HCT116 (cell line): Measurements from ENCODE around the gene MCM9. TPM values are rescaled to one million over a fixed set of nuclear protein-coding genes. Genes with fewer than 3 reads are reported as not detected.

Experiments used
- ATAC-seq: fragments of 200-7000 bp; cut with Tn5 transposase; 2 replicates; pipeline ENCODE4 v1.9.1; 2020; ENCODE audit warnings: mild to moderate bottlenecking, moderate library complexity
- BruUV-seq: library from RNA; stranded (reverse); fragments of 400-500 nt; replicated peaks from 2 replicates; lab custom pipeline; 2021; lab: Mats Ljungman, UMichigan
- CTCF ChIA-PET: fragments of 300-600 bp; sonication (Branson Sonifier 250); formaldehyde crosslinking; loops from one replicate; lab custom pipeline; 2021; ENCODE audit warnings: antibody characterized with exemption; lab: Charles Lee
- POLR2A ChIA-PET: fragments of 300-600, 350-600 bp; sonication (Branson Sonifier 250); formaldehyde crosslinking; loops from one replicate; lab custom pipeline; 2021; ENCODE audit warnings: antibody characterized with exemption; lab: Charles Lee
- RAD21 ChIA-PET, 2 experiments: fragments of 300-600 bp; sonication (Branson Sonifier 250); formaldehyde crosslinking; loops; one replicate each; lab custom pipeline; 2023; ENCODE audit warnings: low total read pairs in 2 of 2; ENCODE audit not compliant: uncharacterized antibody in 2 of 2, unreplicated experiment in 2 of 2, low non-redundant PET in 1 of 2; lab: Charles Lee
- DNase-seq: peaks from one replicate; pipeline ENCODE4 v3.0.0-alpha.2; 2010; ENCODE audit warnings: low read depth, low spot score
- H2AFZ ChIP-seq: fragments of 200-600 bp; shearing (Covaris generic), sonication (generic); 2 replicates; pipeline ENCODE4 v1.6.1; 2017; ENCODE audit warnings: low read depth, mixed run types, mixed read lengths, antibody characterized with exemption, low read length; ENCODE audit not compliant: poor library complexity, severe bottlenecking
- H3K27ac ChIP-seq: 2 replicates; pipeline ENCODE4 v1.5.1; 2012; ENCODE audit warnings: low read depth, low read length
- H3K27me3 ChIP-seq: fragments of 200-600 bp; sonication (generic); 2 replicates; pipeline ENCODE4 v1.6.1; 2016; ENCODE audit warnings: mixed run types, low read length, mixed read lengths; ENCODE audit not compliant: insufficient read depth
- H3K36me3 ChIP-seq, 2 experiments: fragments of 200-500 bp in 1 of 2; fragments of 200-600 bp in 1 of 2; sonication (Bioruptor generic) in 1 of 2; sonication (generic) in 1 of 2; 2 replicates each; pipeline versions ENCODE4 v1.5.1 to v1.6.1; 2014 to 2016; ENCODE audit warnings: low read length in 2 of 2, inconsistent platforms in 1 of 2, mixed read lengths in 1 of 2, mixed run types in 1 of 2; ENCODE audit not compliant: insufficient read depth in 2 of 2, control insufficient read depth in 1 of 2
- H3K4me1 ChIP-seq, 2 experiments: fragments of 200-600 bp in 1 of 2; sonication (generic) in 1 of 2; 2 replicates each; pipeline versions ENCODE4 v1.5.1 to v1.6.1; 2012 to 2017; ENCODE audit warnings: low read length in 2 of 2, inconsistent platforms in 1 of 2, mild to moderate bottlenecking in 1 of 2, mixed read lengths in 1 of 2, mixed run types in 1 of 2, moderate library complexity in 1 of 2; ENCODE audit not compliant: insufficient read depth in 2 of 2, control insufficient read depth in 1 of 2
- H3K4me2 ChIP-seq: fragments of 200-600 bp; sonication (generic); 2 replicates; pipeline ENCODE4 v1.6.1; 2017; ENCODE audit warnings: mixed run types, low read length, mixed read lengths
- H3K4me3 ChIP-seq, 2 experiments: fragments of 200-600 bp in 1 of 2; sonication (generic) in 1 of 2; replicated peaks in 1 of 2; 2 replicates each; pipeline ENCODE4 v1.5.1; 2011 to 2016; ENCODE audit warnings: low read length in 2 of 2, control low read depth in 1 of 2, low read depth in 1 of 2, mild to moderate bottlenecking in 1 of 2, mixed read lengths in 1 of 2, mixed run types in 1 of 2
- H3K79me2 ChIP-seq: fragments of 200-600 bp; sonication (generic); 2 replicates; pipeline ENCODE4 v1.6.1; 2017; ENCODE audit warnings: mild to moderate bottlenecking, mixed run types, low read length, moderate library complexity, mixed read lengths; ENCODE audit not compliant: insufficient read depth
- H3K9ac ChIP-seq: fragments of 200-600 bp; sonication (generic); 2 replicates; pipeline ENCODE4 v1.6.1; 2016; ENCODE audit warnings: low read length, mixed read lengths
- H3K9me2 ChIP-seq: fragments of 200-600 bp; sonication (generic), shearing (Covaris generic); 2 replicates; pipeline ENCODE4 v1.6.1; 2017; ENCODE audit warnings: mixed run types, mild to moderate bottlenecking, moderate library complexity; ENCODE audit not compliant: insufficient read depth
- H3K9me3 ChIP-seq, 2 experiments: fragments of 200-500 bp in 1 of 2; fragments of 200-600 bp in 1 of 2; sonication (Bioruptor generic) in 1 of 2; sonication (generic) in 1 of 2; 2 replicates each; pipeline ENCODE4 v1.6.1; 2014 to 2017; ENCODE audit warnings: low read length in 2 of 2, mixed read lengths in 2 of 2, inconsistent platforms in 1 of 2, low read depth in 1 of 2, mild to moderate bottlenecking in 1 of 2, mixed run types in 1 of 2, moderate library complexity in 1 of 2; ENCODE audit not compliant: control insufficient read depth in 1 of 2, insufficient read depth in 1 of 2
- H4K20me1 ChIP-seq: fragments of 200-600 bp; sonication (generic), shearing (Covaris generic); 2 replicates; pipeline ENCODE4 v1.6.1; 2017; ENCODE audit warnings: mixed run types, mild to moderate bottlenecking, moderate library complexity; ENCODE audit not compliant: insufficient read depth
- CBX3 ChIP-seq: IDR thresholded peaks from 2 replicates; pipeline ENCODE4 v1.6.1; 2012; ENCODE audit warnings: low read depth
- CEBPB ChIP-seq: IDR thresholded peaks from 2 replicates; pipeline ENCODE4 v1.6.1; 2012; ENCODE audit warnings: low read depth
- ELF1 ChIP-seq: IDR thresholded peaks from 2 replicates; pipeline ENCODE4 v1.6.1; 2012; ENCODE audit warnings: low read depth, borderline replicate concordance
- EZH2 ChIP-seq: fragments of 200-600 bp; sonication (generic); IDR thresholded peaks from 2 replicates; pipeline ENCODE4 v1.6.1; 2017; ENCODE audit warnings: antibody characterized with exemption, mixed run types
- EZH2phosphoT487 ChIP-seq: fragments of 200-600 bp; IDR thresholded peaks from 2 replicates; pipeline ENCODE4 v1.6.1; 2018; ENCODE audit warnings: antibody characterized with exemption, borderline replicate concordance
- JUND ChIP-seq: IDR thresholded peaks from 2 replicates; pipeline ENCODE4 v1.6.1; 2012
- POLR2A ChIP-seq: IDR thresholded peaks from 2 replicates; pipeline ENCODE4 v1.7.0; 2011; ENCODE audit warnings: borderline replicate concordance; ENCODE audit not compliant: insufficient read depth, insufficient read length; ENCODE audit errors: extremely low read depth
- POLR2AphosphoS5 ChIP-seq: IDR thresholded peaks from 2 replicates; pipeline ENCODE4 v1.6.1; 2011; ENCODE audit warnings: mild to moderate bottlenecking, low read depth, low read length, moderate library complexity
- RAD21 ChIP-seq: IDR thresholded peaks from 2 replicates; pipeline ENCODE4 v1.6.1; 2012; ENCODE audit warnings: low read depth, mild to moderate bottlenecking
- SIN3A ChIP-seq: IDR thresholded peaks from 2 replicates; pipeline ENCODE4 v1.6.1; 2012; ENCODE audit warnings: low read depth
- SP1 ChIP-seq: IDR thresholded peaks from 2 replicates; pipeline ENCODE4 v1.6.1; 2012; ENCODE audit warnings: low read depth
- TCF7L2 ChIP-seq: IDR thresholded peaks from 2 replicates; pipeline ENCODE4 v1.7.0; 2011; ENCODE audit warnings: borderline replicate concordance, inconsistent platforms; ENCODE audit not compliant: insufficient read depth, insufficient read length; ENCODE audit errors: extremely low read depth
- ZFX ChIP-seq: fragments of 450-650 bp; IDR thresholded peaks from 2 replicates; pipeline ENCODE4 v1.6.1; 2017
- ZNF274 ChIP-seq: fragments of 200-500 bp; sonication (Bioruptor generic); IDR thresholded peaks from 2 replicates; pipeline ENCODE4 v1.6.1; 2014; ENCODE audit warnings: mild to moderate bottlenecking, low read depth, low read length, inconsistent platforms
- intact Hi-C: fragments of 100-400 bp; cut with micrococcal nuclease; formaldehyde crosslinking; loops from 2 replicates; pipeline ENCODE4 v1.10.0; 2022
- total RNA-seq: library from RNA; stranded (reverse); gene quantifications from one replicate; pipeline ENCODE4 v1.2.1, GENCODE V29; 2021; ENCODE audit not compliant: unreplicated experiment
- TF ChIP-seq, protein P1 (sequence below), 3 experiments: fragments of 200-600 bp in 1 of 3; sonication (generic) in 1 of 3; IDR thresholded peaks in 2 of 3; conservative IDR thresholded peaks in 1 of 3; 2 replicates each; pipeline ENCODE4 v1.5.1; 2012 to 2017; ENCODE audit warnings: low read depth in 2 of 3, low read length in 2 of 3, antibody characterized with exemption in 1 of 3, borderline replicate concordance in 1 of 3, control low read depth in 1 of 3, mild to moderate bottlenecking in 1 of 3, mixed read lengths in 1 of 3, mixed run types in 1 of 3, moderate library complexity in 1 of 3; ENCODE audit not compliant: insufficient read depth in 1 of 3
- TF ChIP-seq, protein P2 (sequence below): IDR thresholded peaks from 2 replicates; pipeline ENCODE4 v1.6.1; 2011; ENCODE audit warnings: mild to moderate bottlenecking, low read length, moderate library complexity; ENCODE audit not compliant: insufficient replicate concordance; ENCODE audit errors: extremely low read depth
- TF ChIP-seq, protein P3 (sequence below): IDR thresholded peaks from 2 replicates; pipeline ENCODE4 v1.6.1; 2012; ENCODE audit warnings: low read depth
- TF ChIP-seq, protein P4 (sequence below): IDR thresholded peaks from 2 replicates; pipeline ENCODE4 v1.6.1; 2012

Gene MCM9
- total RNA-seq, 1 experiment from 2014 or later, result 13.6 TPM

DNA sequence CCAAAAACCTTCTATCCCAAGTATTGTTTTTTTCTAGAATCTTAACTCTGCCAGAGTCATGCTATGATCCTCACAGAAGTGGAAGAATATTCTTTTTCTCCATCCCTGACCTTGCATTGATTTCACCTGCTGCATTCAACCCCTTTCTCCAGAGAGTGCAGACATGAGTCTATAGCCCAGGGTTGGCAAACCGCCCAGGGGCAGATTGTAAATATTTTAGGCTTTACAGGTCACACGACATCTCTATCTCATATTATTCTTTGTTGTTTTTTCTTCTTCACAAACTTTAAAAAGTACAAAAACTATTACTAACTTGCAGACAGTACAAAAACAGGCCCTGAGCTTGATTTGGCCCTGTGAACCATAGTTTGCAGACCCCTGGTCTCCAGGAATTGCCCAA lies 153.1 kb downstream of the MCM9 start (continued):
- TF ChIP-seq, protein P1, sequence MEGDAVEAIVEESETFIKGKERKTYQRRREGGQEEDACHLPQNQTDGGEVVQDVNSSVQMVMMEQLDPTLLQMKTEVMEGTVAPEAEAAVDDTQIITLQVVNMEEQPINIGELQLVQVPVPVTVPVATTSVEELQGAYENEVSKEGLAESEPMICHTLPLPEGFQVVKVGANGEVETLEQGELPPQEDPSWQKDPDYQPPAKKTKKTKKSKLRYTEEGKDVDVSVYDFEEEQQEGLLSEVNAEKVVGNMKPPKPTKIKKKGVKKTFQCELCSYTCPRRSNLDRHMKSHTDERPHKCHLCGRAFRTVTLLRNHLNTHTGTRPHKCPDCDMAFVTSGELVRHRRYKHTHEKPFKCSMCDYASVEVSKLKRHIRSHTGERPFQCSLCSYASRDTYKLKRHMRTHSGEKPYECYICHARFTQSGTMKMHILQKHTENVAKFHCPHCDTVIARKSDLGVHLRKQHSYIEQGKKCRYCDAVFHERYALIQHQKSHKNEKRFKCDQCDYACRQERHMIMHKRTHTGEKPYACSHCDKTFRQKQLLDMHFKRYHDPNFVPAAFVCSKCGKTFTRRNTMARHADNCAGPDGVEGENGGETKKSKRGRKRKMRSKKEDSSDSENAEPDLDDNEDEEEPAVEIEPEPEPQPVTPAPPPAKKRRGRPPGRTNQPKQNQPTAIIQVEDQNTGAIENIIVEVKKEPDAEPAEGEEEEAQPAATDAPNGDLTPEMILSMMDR (IDR thresholded peaks at IDR 0.05 in 2 of 3, conservative IDR thresholded peaks at IDR 0.05 in 1 of 3; ENCODE audit: borderline replicate concordance in 1 of 3, insufficient read depth in 1 of 3, low read depth in 2 of 3, low read length in 2 of 3), result no peak
- TF ChIP-seq, all 23 proteins: peak for 0

DNA sequence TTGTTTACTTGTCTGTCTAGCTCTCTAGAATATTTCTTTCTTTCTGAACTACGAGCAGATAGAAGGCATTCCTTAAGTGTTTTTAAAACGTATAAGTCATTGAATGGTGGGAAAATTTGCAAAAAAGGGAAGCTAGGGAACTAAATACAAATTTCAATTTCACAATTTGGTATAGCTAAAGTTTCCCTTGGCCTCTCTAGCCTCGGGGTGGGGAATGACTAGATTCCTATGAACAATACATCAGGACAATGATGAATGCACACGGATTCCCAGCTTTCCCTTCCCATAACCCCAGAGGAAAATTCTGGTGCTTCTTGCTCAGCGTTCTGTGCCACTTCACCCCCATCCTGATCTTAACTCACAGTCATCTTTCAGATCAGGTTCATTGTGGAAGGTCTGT lies 154.3 kb downstream of the MCM9 start:
- no peak overlapping the region for H3K4me2 ChIP-seq
- no TSS peak for BruUV-seq
- no peaks in the 10 kb centered on the region for H3K9me2 ChIP-seq
- H2AFZ ChIP-seq, result no peak overlapping the region
- ChIA-PET RAD21 (no interaction called here), POLR2A (no interaction called here), CTCF (no interaction called here)
- H3K4me3 ChIP-seq, result no peak overlapping the region
- H4K20me1 ChIP-seq, result no peaks in the 10 kb centered on the region
- H3K79me2 ChIP-seq, result no peaks in the 10 kb centered on the region
- no peak overlapping the region for H3K27ac ChIP-seq
- no peaks in the 10 kb centered on the region for H3K9me3 ChIP-seq
- DNase-seq (no peak), ATAC-seq (no peak)
- no peaks in the 10 kb centered on the region for H3K27me3 ChIP-seq
- H3K36me3 ChIP-seq, result no peaks in the 10 kb centered on the region
- intact Hi-C loops, result no loop called here
- no peak overlapping the region for H3K9ac ChIP-seq
- peaks cover 8% of the 10 kb centered on the region in 2 experiments; a peak in 2 of 4 replicates for H3K4me1 ChIP-seq
- TF ChIP-seq ZFX, result no peak
- no peak for TF ChIP-seq POLR2A
- no peak for TF ChIP-seq ELF1
- no peak for TF ChIP-seq POLR2AphosphoS5
- TF ChIP-seq, protein P2, sequence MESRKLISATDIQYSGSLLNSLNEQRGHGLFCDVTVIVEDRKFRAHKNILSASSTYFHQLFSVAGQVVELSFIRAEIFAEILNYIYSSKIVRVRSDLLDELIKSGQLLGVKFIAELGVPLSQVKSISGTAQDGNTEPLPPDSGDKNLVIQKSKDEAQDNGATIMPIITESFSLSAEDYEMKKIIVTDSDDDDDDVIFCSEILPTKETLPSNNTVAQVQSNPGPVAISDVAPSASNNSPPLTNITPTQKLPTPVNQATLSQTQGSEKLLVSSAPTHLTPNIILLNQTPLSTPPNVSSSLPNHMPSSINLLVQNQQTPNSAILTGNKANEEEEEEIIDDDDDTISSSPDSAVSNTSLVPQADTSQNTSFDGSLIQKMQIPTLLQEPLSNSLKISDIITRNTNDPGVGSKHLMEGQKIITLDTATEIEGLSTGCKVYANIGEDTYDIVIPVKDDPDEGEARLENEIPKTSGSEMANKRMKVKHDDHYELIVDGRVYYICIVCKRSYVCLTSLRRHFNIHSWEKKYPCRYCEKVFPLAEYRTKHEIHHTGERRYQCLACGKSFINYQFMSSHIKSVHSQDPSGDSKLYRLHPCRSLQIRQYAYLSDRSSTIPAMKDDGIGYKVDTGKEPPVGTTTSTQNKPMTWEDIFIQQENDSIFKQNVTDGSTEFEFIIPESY, result no peak
- TF ChIP-seq, protein P3, sequence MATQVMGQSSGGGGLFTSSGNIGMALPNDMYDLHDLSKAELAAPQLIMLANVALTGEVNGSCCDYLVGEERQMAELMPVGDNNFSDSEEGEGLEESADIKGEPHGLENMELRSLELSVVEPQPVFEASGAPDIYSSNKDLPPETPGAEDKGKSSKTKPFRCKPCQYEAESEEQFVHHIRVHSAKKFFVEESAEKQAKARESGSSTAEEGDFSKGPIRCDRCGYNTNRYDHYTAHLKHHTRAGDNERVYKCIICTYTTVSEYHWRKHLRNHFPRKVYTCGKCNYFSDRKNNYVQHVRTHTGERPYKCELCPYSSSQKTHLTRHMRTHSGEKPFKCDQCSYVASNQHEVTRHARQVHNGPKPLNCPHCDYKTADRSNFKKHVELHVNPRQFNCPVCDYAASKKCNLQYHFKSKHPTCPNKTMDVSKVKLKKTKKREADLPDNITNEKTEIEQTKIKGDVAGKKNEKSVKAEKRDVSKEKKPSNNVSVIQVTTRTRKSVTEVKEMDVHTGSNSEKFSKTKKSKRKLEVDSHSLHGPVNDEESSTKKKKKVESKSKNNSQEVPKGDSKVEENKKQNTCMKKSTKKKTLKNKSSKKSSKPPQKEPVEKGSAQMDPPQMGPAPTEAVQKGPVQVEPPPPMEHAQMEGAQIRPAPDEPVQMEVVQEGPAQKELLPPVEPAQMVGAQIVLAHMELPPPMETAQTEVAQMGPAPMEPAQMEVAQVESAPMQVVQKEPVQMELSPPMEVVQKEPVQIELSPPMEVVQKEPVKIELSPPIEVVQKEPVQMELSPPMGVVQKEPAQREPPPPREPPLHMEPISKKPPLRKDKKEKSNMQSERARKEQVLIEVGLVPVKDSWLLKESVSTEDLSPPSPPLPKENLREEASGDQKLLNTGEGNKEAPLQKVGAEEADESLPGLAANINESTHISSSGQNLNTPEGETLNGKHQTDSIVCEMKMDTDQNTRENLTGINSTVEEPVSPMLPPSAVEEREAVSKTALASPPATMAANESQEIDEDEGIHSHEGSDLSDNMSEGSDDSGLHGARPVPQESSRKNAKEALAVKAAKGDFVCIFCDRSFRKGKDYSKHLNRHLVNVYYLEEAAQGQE, result no peak
- no peak for TF ChIP-seq JUND
- TF ChIP-seq, protein P4, sequence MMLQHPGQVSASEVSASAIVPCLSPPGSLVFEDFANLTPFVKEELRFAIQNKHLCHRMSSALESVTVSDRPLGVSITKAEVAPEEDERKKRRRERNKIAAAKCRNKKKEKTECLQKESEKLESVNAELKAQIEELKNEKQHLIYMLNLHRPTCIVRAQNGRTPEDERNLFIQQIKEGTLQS, result no peak
- TF ChIP-seq RAD21, result no peak
- TF ChIP-seq SP1, result no peak
- TF ChIP-seq SIN3A, result no peak
- TF ChIP-seq CBX3, result no peak
- TF ChIP-seq EZH2phosphoT487, result no peak
- no peak for TF ChIP-seq ZNF274
- no peak for TF ChIP-seq TCF7L2
- no peak for TF ChIP-seq EZH2
- TF ChIP-seq CEBPB, result no peak
